ENCODE results near the gene STK11IP. TPM values are rescaled to one million over a fixed set of nuclear protein-coding genes. Genes with fewer than 3 reads are reported as not detected.

Gene STK11IP
- total and polyA plus RNA-seq, 2 donors (not counting 1 experiment from before 2014, with no cell fraction given): 46.8 to 55.6 TPM

- no peak for TF ChIP-seq CTCF (IDR thresholded peaks at IDR 0.05)
- no peak for TF ChIP-seq EZH2 (IDR thresholded peaks at IDR 0.05; ENCODE audit: borderline replicate concordance, insufficient read depth, low read depth, low read length, poor library complexity, severe bottlenecking)
- no peak overlapping the region for H3K4me2 ChIP-seq (replicated peaks; ENCODE audit: low read depth, low read length, poor library complexity, severe bottlenecking)
- DNase-seq: no peak
- H3K27me3 ChIP-seq (replicated peaks in 1 of 4; ENCODE audit: control extremely low read depth in 1 of 4, control insufficient read depth in 3 of 4, insufficient read depth in 4 of 4, low read length in 3 of 4): peaks cover 0 to 12% (median 5%) of the 10 kb centered on the region in 4 experiments
- peaks cover 0 to 7% (median 0%) of the 10 kb centered on the region in 3 donors for H3K9me3 ChIP-seq (ENCODE audit: control extremely low read depth in 1 of 3, control insufficient read depth in 2 of 3, insufficient read depth in 1 of 3, low read length in 2 of 3)
- H3K4me3 ChIP-seq (ENCODE audit: control extremely low read depth in 1 of 5, extremely low read depth in 1 of 5, insufficient read depth in 1 of 5, low read depth in 2 of 5, low read length in 4 of 5): no peak overlapping the region
- H3K4me1 ChIP-seq (ENCODE audit: control insufficient read depth in 2 of 2, insufficient read depth in 2 of 2, low read length in 2 of 2): peaks cover 0 to 5% of the 10 kb centered on the region in 2 donors
- H3K9ac ChIP-seq (ENCODE audit: low read length): no peak overlapping the region
- H3K36me3 ChIP-seq (replicated peaks in 1 of 2; ENCODE audit: control extremely low read depth in 1 of 2, control insufficient read depth in 1 of 2, extremely low read depth in 1 of 2, insufficient read depth in 2 of 2, low read length in 1 of 2): no peaks in the 10 kb centered on the region
- ChIA-PET POLR2A (no interaction called here), CTCF (interaction anchor here (1.3 kb wide), 1 partner anchor 22 kb away, joined by 3 read pairs; the partner anchor contains the start of gene CHPF)
- no peaks in the 10 kb centered on the region for H3K9me3 Mint-ChIP-seq (ENCODE audit: insufficient read depth)
- H3K27ac ChIP-seq (ENCODE audit: low read length in 2 of 2): no peak overlapping the region
- H4K20me1 ChIP-seq (ENCODE audit: control insufficient read depth, insufficient read depth, low read length, poor library complexity, severe bottlenecking): no peaks in the 10 kb centered on the region
- H3K4me1 Mint-ChIP-seq: peaks cover 4% of the 10 kb centered on the region
- no peaks in the 10 kb centered on the region for H3K79me2 ChIP-seq (ENCODE audit: control insufficient read depth, insufficient read depth, low read length)
- no peak for ATAC-seq (ENCODE audit: low read depth)
- H3K27ac Mint-ChIP-seq: no peak overlapping the region
- H3K27me3 Mint-ChIP-seq: peaks cover 49% of the 10 kb centered on the region
- 94% methylated on average over 20 of the region's 21 CpGs for WGBS (ENCODE audit: insufficient coverage)
- no peak overlapping the region for H2AFZ ChIP-seq (ENCODE audit: insufficient read depth, low read depth, low read length, poor library complexity, severe bottlenecking)
- H3K4me3 Mint-ChIP-seq: no peak overlapping the region
- intact Hi-C loops (cut with micrococcal nuclease): no loop called here
Measured at GRCh38 chr2:219565130-219566080, 32.3 kb upstream of the STK11IP start.

- peaks cover 0 to 20% (median 7%) of the 10 kb centered on the region in 4 experiments for H3K27me3 ChIP-seq (replicated peaks in 1 of 4; ENCODE audit: control extremely low read depth in 1 of 4, control insufficient read depth in 3 of 4, insufficient read depth in 4 of 4, low read length in 3 of 4)
- POLR2A ChIA-PET: no interaction called here
- DNase-seq (no peak), ATAC-seq (ENCODE audit: low read depth) (no peak)
- peaks cover 4% of the 10 kb centered on the region for H3K4me1 Mint-ChIP-seq
- H3K79me2 ChIP-seq (ENCODE audit: control insufficient read depth, insufficient read depth, low read length): no peaks in the 10 kb centered on the region
- H4K20me1 ChIP-seq (ENCODE audit: control insufficient read depth, insufficient read depth, low read length, poor library complexity, severe bottlenecking): no peaks in the 10 kb centered on the region
- no peaks in the 10 kb centered on the region for H3K36me3 ChIP-seq (replicated peaks in 1 of 2; ENCODE audit: control extremely low read depth in 1 of 2, control insufficient read depth in 1 of 2, extremely low read depth in 1 of 2, insufficient read depth in 2 of 2, low read length in 1 of 2)
- peaks cover 46% of the 10 kb centered on the region for H3K27me3 Mint-ChIP-seq
- no peaks in the 10 kb centered on the region for H3K9me3 Mint-ChIP-seq (ENCODE audit: insufficient read depth)
- H3K4me3 Mint-ChIP-seq: no peak overlapping the region
- H3K4me1 ChIP-seq (ENCODE audit: control insufficient read depth in 2 of 2, insufficient read depth in 2 of 2, low read length in 2 of 2): peaks cover 4 to 11% of the 10 kb centered on the region in 2 donors
- no peak overlapping the region for H3K4me3 ChIP-seq (ENCODE audit: control extremely low read depth in 1 of 5, extremely low read depth in 1 of 5, insufficient read depth in 1 of 5, low read depth in 2 of 5, low read length in 4 of 5)
- peaks cover 0 to 4% (median 0%) of the 10 kb centered on the region in 3 donors for H3K9me3 ChIP-seq (ENCODE audit: control extremely low read depth in 1 of 3, control insufficient read depth in 2 of 3, insufficient read depth in 1 of 3, low read length in 2 of 3)
- CTCF ChIA-PET: no interaction called here
- no peak overlapping the region for H3K27ac ChIP-seq (ENCODE audit: low read length in 2 of 2)
- 92% methylated on average over 11 of the region's 11 CpGs for WGBS (ENCODE audit: insufficient coverage)
- no peak overlapping the region for H3K27ac Mint-ChIP-seq
- no peak overlapping the region for H2AFZ ChIP-seq (ENCODE audit: insufficient read depth, low read depth, low read length, poor library complexity, severe bottlenecking)
- TF ChIP-seq CTCF (IDR thresholded peaks at IDR 0.05) (no peak), EZH2 (IDR thresholded peaks at IDR 0.05; ENCODE audit: borderline replicate concordance, insufficient read depth, low read depth, low read length, poor library complexity, severe bottlenecking) (no peak)
- intact Hi-C loops (cut with micrococcal nuclease): no loop called here
- H3K4me2 ChIP-seq (replicated peaks; ENCODE audit: low read depth, low read length, poor library complexity, severe bottlenecking): no peak overlapping the region
- no peak overlapping the region for H3K9ac ChIP-seq (ENCODE audit: low read length)
Measured at GRCh38 chr2:219566640-219567039, 31.0 kb upstream of the STK11IP start.
